ENCODE measurements around the gene RSKR. TPM values are rescaled to one million over a fixed set of nuclear protein-coding genes. Genes with fewer than 3 reads are reported as not detected.

Gene RSKR
- total and polyA plus RNA-seq, 10 donors: 2.1 to 30.9 (median 15.1) TPM

GRCh38 chr17:28584434-28584833 lies 29.6 kb downstream of the RSKR start:
- Histone ChIP-seq H3K9me3 (no peaks in the 10 kb centered on the region), H3K27ac (no peak overlapping the region), H3K4me3 (no peak overlapping the region), H3K27me3 (replicated peaks in 1 of 7) (no peaks in the 10 kb centered on the region), H3K36me3 (peaks cover 0 to 89% (median 22%) of the 10 kb centered on the region in 6 donors), H3K4me1 (peaks cover 0 to 10% (median 0%) of the 10 kb centered on the region in 6 donors)
- intact Hi-C loops (cut with DNase I; ENCODE audit: low total_unique reads): no loop called here
- 83 to 97% (median 95%) methylated on average over 3 of the region's 3 CpGs for WGBS, 5 donors
- TF ChIP-seq POLR2A (IDR thresholded peaks at IDR 0.05): no peak
- no peak for TF ChIP-seq CTCF (IDR thresholded peaks at IDR 0.05 in 8 of 11, conservative IDR thresholded peaks at IDR 0.05 in 3 of 11)
- TF ChIP-seq POLR2AphosphoS5 (IDR thresholded peaks at IDR 0.05): no peak
- DNase-seq: no peak

DNA sequence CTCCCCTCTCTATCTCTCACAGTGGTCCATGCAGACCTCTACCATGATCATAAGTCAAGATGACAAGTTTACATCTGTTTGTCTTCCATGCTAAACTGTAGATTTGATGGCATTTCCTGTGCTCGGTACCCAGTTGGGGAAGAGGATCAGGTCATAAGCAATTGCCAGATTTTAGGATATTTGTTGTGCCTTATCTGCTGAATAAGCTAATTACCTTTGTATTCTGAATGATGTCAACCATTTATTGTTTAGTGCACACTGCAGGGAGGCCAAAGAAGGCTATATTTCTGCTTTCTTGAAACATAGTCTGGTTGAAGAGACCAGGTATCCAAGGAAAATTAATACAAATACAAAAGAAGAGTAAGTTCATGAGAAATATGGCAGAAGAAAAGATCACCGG lies 31.5 kb downstream of the RSKR start:
- WGBS, 5 donors: 88 to 100% (median 97%) methylated on average over 2 of the region's 2 CpGs
- H3K36me3 ChIP-seq: peaks cover 0 to 90% (median 22%) of the 10 kb centered on the region in 6 donors
- H3K27me3 ChIP-seq (replicated peaks in 1 of 7): no peaks in the 10 kb centered on the region
- intact Hi-C loops (cut with DNase I; ENCODE audit: low total_unique reads): no loop called here
- TF ChIP-seq POLR2A (IDR thresholded peaks at IDR 0.05) (no peak), CTCF (IDR thresholded peaks at IDR 0.05 in 8 of 11, conservative IDR thresholded peaks at IDR 0.05 in 3 of 11) (no peak), POLR2AphosphoS5 (IDR thresholded peaks at IDR 0.05) (no peak)
- peaks cover 0 to 4% (median 2%) of the 10 kb centered on the region in 6 donors for H3K4me1 ChIP-seq
- DNase-seq: no peak
- no peaks in the 10 kb centered on the region for H3K9me3 ChIP-seq
- H3K27ac ChIP-seq: no peak overlapping the region
- H3K4me3 ChIP-seq: no peak overlapping the region

- no peak for DNase-seq
- 96 to 100% (median 97%) methylated on average over 3 of the region's 3 CpGs for WGBS, 5 donors
- H3K36me3 ChIP-seq: peaks cover 0 to 75% (median 21%) of the 10 kb centered on the region in 6 donors
- H3K4me3 ChIP-seq: no peak overlapping the region
- H3K9me3 ChIP-seq: no peaks in the 10 kb centered on the region
- no peaks in the 10 kb centered on the region for H3K27me3 ChIP-seq (replicated peaks in 1 of 7)
- H3K4me1 ChIP-seq: peaks cover 4 to 17% (median 14%) of the 10 kb centered on the region in 6 donors
- TF ChIP-seq CTCF (IDR thresholded peaks at IDR 0.05 in 8 of 11, conservative IDR thresholded peaks at IDR 0.05 in 3 of 11) (no peak), POLR2A (IDR thresholded peaks at IDR 0.05) (no peak), POLR2AphosphoS5 (IDR thresholded peaks at IDR 0.05) (no peak)
- intact Hi-C loops (cut with DNase I; ENCODE audit: low total_unique reads): no loop called here
- no peak overlapping the region for H3K27ac ChIP-seq
Measured at GRCh38 chr17:28580959-28581358, 33.0 kb downstream of the RSKR start.

GRCh38 chr17:28579526-28579925 lies 34.5 kb downstream of the RSKR start:
- no peaks in the 10 kb centered on the region for H3K9me3 ChIP-seq
- intact Hi-C loops (cut with DNase I; ENCODE audit: low total_unique reads): no loop called here
- H3K36me3 ChIP-seq: peaks cover 0 to 61% (median 9%) of the 10 kb centered on the region in 6 donors
- DNase-seq: no peak
- H3K27me3 ChIP-seq (replicated peaks in 1 of 7): no peaks in the 10 kb centered on the region
- H3K4me1 ChIP-seq: peaks cover 4 to 29% (median 19%) of the 10 kb centered on the region in 6 donors
- no peak overlapping the region for H3K27ac ChIP-seq
- no peak for TF ChIP-seq POLR2A (IDR thresholded peaks at IDR 0.05)
- no peak for TF ChIP-seq POLR2AphosphoS5 (IDR thresholded peaks at IDR 0.05)
- TF ChIP-seq CTCF (IDR thresholded peaks at IDR 0.05 in 8 of 11, conservative IDR thresholded peaks at IDR 0.05 in 3 of 11): no peak
- WGBS, 5 donors: 67 to 84% (median 76%) methylated on average over 4 of the region's 4 CpGs
- no peak overlapping the region for H3K4me3 ChIP-seq

Measured in spleen (tissue), 11 donors.